ENCODE results near the gene BEST1. TPM values are rescaled to one million over a fixed set of nuclear protein-coding genes. Genes with fewer than 3 reads are reported as not detected.

The BEST1 gene
- polyA plus RNA-seq, 1 donor, result 2.5 TPM

DNA sequence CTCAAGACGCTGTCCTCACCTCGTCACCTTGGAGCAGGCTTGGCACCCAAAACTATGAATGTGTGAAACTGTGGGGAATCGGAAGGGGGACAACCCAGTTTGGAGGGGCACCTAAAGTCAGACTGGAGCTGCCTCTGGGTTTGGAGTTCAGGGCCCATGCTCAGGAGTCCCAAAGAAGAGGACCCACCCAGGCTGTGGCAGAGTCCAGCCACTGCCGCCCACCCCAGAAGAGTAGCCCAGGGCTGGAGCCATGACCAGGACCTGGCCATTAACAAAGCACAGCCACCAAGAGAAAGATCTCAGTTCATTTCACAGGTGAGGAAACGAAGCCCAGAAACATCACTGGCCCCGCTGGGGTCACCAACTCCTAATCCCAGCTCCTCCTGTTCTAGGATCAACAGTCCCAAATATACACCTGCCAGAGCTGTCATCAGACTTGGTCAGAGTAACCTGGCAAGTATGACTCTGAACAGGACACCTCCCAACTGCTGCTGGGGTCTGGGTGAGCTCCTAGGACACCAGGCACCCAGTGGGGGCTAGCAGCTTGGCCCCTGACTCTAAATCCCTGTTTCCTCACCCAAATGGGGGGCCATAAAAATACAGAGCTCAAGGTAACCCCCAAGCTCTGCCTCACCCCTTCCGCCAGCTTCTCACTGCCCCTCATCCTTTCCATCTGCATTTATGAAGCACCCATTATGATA, 35.5 kb upstream of the BEST1 start:
- no peak for DNase-seq (ENCODE audit: low read depth)

DNA sequence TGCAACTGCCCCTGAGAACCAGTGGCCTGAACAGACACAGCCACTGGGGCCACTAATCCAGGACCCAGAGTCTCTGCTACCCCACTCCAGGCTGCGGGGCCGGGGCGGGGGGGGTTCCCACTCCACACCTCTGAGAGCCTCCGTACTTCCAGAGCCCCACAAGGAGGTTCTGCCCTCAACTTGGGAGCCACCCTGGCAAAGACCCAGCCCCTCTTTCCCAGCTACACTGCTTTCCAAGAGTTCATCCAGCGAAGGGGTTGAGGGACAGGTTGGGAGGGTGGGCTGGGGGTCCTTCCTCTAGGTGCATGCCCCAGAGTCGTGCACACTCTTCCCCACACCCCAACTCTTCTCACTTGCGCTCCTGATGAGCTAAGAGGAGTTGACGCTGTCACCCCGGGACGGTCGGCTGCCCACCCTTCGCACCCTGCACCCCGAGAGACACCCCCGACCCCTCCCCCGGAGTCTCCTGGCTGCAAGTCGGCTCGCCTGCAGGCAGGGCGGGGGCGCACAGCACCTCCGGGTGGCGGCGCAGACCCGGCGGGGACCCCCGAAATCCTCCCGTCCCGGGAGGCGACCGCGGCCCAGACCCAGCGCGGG, 33.3 kb upstream of the BEST1 start:
- DNase-seq (ENCODE audit: low read depth), result no peak

DNA sequence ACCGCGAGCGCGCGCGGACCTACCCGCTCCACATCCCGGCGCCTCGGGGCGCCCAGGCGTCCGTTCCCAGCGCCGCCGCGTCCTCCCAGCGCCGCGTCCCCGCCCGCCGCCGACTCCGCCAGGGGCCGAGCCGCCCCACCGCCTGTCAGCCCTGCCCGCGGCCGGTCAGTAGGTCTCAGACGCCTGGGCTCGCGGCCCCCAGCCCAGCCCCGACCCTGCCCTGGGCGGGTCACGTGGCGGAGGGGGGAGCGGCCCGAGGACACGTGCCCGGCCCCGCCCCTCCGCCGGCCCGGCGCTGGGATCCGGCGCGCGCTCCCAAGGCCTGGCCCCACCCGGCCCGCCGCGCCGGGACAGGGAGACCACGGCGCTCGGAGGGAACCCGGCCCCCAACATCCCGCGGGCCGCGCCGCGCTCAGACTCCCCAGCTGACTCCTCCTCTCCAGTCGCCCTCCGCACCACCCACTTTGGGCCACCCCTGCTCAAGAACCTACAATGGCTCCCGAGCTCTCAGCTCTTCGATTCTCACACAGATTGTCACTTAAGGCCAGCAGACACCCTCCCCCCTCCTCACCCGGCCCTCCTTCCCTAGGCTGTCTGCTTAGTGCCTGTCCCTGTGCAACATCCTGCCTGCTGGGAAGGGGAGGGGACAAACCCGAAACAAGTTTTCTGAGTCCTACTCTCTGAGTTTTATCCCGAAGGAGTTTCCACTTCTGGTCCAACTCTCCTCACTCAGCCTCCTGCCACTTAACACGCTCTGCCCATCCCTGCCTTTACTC, 32.6 kb upstream of the BEST1 start, which contains the start of gene RAB3IL1:
Gene RAB3IL1, minus strand, starts transcription at position 233 of the 776 bp plus-strand sequence. Its CDS starts 199 bp downstream, at position 34.
- no peak for DNase-seq (ENCODE audit: low read depth)

- no peak for DNase-seq (ENCODE audit: low read depth)
These were observed 31.8 kb upstream of the BEST1 start for GRCh38 chr11:61918251-61918937.

GRCh38 chr11:61918938-61919704, 31.0 kb upstream of the BEST1 start:
- no peak for DNase-seq (ENCODE audit: low read depth)

DNA sequence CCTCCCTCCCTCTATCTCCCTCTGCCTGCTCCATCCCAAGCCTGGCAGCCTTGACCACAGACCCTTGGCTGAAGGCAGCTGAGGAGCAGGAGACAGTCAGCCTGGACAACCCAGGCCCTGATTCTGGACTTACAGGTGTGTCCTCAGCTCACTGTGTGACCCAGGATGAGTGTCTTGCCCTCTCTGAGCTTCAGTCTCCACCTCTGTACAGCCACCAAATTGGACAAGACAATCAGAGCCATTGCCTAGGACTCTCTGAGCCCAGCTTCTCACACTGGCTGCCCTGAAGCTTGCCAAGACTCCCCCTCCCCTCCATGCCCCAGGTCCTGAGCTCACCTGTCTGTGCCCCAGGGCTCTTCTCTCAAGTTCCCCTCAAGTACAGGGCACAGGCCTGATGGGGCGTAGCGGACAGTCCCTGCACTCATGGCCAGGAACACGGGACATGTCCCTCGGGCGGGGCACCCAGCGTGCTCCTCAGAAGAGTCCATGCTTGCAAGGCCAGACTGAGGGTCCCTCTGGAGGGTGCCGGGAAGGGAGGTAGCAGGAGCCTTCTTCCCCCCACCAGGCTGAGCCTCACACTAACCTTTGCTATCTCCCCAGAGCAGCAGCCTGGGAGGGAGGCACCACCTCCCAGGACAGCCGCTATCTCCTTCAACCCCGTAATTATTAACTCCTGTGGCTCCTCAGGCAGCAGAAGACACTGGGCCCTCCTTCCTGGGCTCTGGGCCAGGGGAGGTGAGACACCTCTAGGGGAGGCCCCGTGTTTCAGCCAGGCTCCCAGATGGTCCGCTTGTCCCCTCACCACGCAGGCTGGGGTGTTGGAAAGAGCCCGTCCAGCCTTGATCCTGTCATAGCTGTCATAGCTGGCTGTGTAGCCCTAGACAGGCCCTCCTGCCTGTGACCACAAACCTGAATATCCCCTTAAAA, 30.2 kb upstream of the BEST1 start:
- no peak for DNase-seq (ENCODE audit: low read depth)

DNA sequence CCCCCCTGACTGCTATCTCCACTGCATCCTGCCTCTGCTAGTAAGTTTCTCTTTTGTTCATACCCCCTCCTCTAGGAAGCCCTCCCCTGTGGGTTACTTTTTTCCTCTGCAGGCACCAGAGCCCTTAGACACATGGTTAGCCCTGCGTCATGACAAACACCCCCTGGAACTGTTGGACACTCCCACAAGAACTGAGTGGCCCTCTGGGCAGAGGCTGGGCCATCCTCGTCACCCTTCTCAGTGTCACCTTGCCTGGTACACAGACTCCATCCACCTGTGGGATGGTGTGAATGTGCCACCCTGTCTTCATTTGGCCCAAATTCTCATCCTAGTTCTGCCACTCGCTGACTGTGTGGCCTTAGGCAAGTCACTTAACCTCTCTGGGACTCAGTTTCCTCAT, 28.7 kb upstream of the BEST1 start:
- DNase-seq (ENCODE audit: low read depth), result no peak

DNA sequence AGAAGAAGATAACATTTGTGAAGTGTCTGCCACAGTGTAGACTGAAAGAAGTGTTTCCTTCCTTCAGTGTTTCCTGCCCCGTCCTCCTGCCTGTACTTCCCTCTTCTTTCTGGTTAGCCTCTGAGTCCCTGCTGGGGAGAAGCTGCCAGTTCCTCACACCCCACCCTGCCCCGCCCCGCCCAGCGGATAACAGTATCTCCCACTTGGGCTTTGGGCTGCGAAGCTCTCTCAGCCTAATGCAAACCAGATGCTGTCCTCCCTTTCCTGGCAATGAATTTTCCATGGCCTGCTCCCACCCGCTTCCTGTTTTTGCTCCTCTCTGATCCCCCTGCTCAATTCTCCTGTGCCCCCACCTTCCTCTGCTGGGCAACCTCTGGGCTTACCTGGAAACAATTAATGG, 27.6 kb upstream of the BEST1 start:
- DNase-seq (ENCODE audit: low read depth), result peak; percentile 84

DNA sequence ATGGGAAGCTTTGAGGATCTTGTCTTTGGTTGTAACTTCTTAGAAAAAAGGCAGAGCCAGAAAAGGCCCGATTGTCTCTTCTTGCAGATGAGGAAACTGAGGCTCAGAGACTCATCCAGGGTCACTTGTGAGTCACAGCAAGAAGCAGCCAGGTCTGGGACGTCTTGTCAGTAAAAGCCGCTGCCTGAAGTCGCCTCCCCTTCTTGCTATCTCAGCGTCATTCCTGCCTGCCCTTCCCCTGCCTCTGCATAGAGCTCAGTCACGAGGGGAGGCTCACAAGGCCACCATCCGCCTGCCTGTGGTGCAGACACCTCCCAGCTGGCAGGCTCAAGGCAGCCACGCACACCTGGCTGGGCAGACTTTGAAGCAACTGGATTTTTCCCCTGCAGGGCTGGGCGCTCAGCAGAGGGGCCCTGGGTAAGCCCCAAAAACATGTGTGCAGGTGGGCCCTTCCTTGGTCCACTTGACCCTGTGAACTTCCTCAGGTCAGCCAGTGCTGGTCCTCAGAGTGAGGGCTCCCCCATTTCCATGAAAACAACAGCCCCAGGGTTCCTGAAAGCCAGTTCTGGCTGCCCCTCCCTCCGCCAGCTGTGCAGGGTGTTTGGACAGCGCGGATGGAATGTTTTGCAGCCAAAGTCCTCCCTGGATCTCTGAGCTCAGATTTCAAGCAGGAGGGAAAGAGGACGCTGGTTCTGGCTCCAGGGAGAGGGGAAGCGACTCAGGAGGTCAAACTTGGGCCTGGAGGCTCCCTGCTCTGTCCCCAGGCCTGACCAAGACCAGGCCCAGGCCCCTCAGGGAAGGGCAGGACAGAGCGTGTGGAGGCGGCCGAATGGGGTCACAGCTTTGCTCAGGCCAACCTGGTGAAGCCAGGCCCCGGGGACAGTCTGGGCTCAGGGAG, 26.7 kb upstream of the BEST1 start:
- peak; percentile 89 for DNase-seq (ENCODE audit: low read depth)

DNA sequence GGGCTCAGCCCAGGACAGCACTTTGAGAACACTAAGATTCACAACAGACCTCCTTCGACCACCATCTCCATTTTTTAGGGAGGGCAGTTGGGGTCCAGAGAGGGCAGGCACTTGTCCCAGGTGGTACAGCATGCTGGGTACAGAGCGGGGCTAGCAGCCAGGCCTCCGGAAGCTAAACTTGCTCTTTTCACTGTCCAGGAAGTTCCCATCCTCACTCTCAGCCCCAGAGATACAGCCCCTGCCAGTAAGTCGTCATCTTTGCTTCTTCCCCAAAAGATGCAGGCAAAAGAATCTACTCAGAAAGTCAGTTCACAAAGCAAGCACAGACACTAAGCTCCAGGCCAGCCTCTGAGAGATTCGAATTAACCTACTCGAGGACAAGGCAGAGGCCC, 26.1 kb upstream of the BEST1 start:
- no peak for DNase-seq (ENCODE audit: low read depth)

GRCh38 chr11:61925736-61926135, 24.4 kb upstream of the BEST1 start:
- DNase-seq (ENCODE audit: low read depth), result no peak

DNA sequence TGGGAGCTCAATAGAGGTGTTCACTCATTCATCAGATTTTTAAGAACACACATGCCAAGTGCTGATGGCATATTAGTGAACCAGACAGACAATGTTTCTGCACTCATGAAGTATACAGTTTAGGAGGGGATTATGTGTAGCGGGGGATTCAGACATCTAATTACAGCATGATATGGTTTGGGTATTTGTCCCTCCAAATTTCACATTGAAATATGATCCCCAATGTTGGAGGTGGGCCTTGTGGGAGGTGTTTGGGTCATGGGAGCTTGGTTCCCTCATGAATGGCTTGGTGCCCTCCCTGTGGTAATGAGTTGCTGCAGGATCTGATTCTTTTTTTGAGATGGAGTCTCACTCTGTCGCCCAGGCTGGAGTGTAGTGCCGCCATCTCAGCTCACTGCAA, 23.9 kb upstream of the BEST1 start:
- DNase-seq (ENCODE audit: low read depth), result no peak

GRCh38 chr11:61927501-61927900, 22.6 kb upstream of the BEST1 start:
- DNase-seq (ENCODE audit: low read depth), result no peak

DNA sequence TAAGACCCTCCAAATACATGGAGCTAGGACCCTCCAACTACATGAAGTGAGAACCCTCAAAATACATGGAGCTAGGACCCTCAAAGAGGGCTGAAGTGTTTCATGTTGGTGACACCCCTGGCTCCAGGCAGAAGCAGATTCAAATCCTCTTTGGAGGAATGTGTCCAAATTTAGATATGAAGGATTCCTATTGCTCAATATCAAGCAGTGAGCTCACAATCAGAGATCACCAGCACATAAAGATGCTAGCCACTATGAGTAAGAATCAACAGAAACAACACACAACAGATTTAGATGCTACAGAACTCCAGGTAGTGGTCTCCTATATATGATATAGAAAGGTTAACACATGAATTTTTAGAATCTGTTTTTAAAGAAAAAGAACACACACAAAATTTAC, 21.5 kb upstream of the BEST1 start:
- no peak for DNase-seq (ENCODE audit: low read depth)

DNA sequence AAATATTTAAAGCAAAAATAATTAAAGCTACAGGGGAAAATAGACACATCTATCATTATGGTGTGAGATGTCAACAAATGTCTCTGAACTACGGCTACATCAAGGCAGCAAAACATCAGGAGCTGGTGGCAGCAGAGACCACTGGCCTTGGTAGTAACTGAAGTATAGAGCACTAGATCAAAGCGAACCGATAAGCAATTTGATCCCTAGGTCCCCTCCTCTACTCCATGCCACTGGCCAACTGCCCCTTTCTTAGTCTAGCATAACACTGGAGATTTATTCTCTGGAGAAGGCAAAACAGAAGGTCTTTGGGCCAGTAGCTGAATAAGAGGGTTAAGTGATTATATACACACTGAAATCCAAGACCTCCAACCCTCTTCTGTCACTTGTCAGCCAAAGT, 19.2 kb upstream of the BEST1 start:
- no peak for DNase-seq (ENCODE audit: low read depth)

- no peak for DNase-seq (ENCODE audit: low read depth)
These were observed 14.3 kb upstream of the BEST1 start for GRCh38 chr11:61935861-61936260.

- no peak for DNase-seq (ENCODE audit: low read depth)
These were observed 9.7 kb upstream of the BEST1 start for GRCh38 chr11:61940466-61940865.

- DNase-seq (ENCODE audit: low read depth), result no peak
These were observed 5.0 kb upstream of the BEST1 start for GRCh38 chr11:61945191-61945590.

DNA sequence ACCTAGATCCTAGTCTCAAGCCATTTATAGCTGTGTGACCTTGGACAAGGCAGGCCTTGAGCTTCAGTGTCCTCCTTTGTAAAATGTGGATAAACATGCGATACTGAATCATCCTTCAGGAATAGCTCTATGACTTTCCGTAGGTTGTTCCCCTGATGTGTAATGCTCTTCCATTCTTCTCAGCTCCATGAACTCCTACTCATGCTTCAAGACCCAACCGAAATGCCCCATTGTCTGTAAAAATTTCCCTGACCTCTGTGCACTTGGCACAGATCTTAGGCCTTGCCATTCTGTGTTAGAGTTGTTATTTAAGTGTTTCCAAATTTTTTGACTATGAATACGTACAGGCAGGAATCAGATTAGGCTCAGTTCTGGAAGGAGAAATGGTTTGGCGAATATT, 3.3 kb upstream of the BEST1 start:
- DNase-seq (ENCODE audit: low read depth), result no peak

Measured in forelimb muscle (tissue), 1 donor.